ENCODE data around the gene NDUFS5.
"Not testable (repeated sequence)": the region's sequence is repeated elsewhere in the genome, so short reads cannot be mapped to it uniquely, and the experiment has no call there.

NDUFS5 gene

DNA sequence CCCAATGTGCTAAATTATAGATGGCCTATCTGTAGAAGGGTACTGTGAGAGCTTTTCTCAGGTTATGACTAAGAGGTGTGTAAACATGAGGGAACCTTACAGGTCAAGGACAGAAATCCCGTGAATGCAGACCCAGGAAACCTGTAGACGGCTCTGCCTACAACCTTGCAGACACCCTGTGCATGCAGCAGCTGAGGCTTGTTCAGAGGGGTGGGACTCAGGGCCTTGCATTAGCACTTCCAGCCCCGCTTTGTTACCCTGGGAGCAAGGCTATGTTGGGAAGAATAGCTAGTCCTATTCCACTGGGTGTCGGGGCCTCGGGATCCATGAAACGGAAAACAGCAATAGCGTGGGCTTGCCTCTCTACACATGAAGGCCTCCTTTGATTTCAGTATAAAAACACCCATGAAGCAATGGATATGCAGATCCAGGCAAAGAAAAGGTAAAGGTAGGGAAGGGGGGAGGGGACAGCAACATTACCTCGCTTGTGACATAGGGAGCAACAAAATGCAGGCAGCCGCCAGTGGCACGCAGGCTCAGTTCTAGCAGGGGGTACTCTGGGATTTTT, 9.5 kb upstream of the NDUFS5 start:
- no peak for DNase-seq

GRCh38 chr1:39017266-39017665, 8.9 kb upstream of the NDUFS5 start:
- DNase-seq, result no peak

DNA sequence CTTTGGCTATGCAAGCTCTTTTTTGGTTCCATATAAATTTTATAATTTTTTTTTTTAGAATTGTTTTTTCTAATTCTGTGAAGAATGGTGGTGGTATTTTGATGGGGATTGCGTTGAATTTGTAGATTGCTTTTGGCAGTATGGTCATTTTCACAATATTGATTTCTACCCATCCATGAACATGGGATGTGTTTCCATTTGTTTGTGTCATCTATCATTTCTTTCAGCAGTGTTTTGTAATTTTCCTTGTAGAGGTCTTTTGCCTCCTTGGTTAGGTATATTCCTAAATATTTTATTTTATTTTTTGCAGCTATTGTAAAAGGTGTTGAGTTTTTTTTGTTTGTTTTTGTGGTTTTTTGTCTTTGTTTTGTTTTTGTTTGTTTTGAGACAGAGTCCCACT, 5.7 kb upstream of the NDUFS5 start:
- DNase-seq, result not testable (repeated sequence)

- DNase-seq, result no peak
Observed at GRCh38 chr1:39021426-39021825, 4.7 kb upstream of the NDUFS5 start.

GRCh38 chr1:39023140-39023539, 3.0 kb upstream of the NDUFS5 start:
- DNase-seq, result no peak

GRCh38 chr1:39026866-39027507, 837 bp downstream of the NDUFS5 start:
- no peak for DNase-seq

DNA sequence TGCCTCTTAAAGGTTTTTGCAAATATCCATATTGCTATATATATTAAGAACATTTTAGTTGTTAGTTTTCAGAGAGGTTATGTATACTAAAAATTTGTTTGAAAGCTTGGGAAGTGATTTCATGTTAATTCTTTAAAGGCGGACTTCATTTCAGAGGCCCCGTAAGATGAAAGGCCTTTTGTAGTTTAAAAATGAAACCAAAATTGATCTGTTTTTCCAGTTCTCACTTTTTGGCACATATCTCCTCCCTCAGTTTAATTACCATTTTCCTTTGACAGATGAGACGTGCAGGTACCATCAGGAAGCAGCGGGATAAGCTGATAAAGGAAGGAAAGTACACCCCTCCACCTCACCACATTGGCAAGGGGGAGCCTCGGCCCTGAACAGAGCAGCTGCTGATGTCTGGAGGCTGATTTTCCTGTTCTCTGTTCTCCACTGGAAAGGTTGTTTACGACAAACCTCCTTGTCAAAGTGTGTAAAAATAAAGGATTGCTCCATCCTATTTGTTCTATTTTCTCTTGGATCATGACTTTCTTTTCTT, 8.0 kb downstream of the NDUFS5 start:
- DNase-seq, result no peak

GRCh38 chr1:39036678-39037077, 10.5 kb downstream of the NDUFS5 start:
- no peak for DNase-seq

DNA sequence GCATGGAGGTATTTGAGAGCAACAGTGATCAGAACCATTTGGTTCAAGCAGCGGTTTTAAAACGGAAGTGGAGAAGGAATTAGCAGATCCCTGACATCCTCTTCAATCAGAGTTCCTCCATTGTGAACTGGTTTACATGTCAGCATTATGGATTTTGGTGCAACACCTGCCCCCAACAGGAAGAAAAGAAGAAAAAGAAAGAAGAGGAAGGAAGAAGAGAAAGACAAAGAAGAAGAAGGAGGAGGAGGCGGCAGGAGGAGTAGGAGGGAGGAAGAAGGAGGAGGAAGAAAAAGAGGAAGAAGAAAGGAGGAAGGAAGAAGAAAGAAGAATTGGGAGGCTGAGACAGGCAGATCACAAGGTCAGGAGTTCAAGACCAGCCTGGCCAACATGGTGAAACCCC, 17.4 kb downstream of the NDUFS5 start:
- no peak for DNase-seq

DNA sequence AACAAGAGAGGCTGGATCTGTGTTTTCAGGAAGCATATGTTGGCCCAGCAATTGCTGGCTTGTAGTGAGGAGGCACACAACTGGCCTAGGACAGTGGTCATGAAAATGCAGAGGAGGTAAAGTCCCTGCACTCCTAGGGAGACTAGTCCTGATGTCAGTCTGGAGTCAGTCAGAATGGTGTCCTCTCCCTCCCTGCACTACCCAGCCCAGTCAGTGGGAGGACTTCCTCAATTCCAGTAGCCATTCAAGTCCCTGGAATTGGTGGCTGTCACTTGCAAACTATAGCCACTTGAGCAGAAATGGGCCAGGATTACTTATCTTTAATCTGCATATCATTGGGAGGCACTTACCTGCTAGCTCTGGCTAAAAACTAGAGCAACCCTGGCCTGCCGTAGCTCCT, 18.6 kb downstream of the NDUFS5 start:
- DNase-seq, result no peak

DNA sequence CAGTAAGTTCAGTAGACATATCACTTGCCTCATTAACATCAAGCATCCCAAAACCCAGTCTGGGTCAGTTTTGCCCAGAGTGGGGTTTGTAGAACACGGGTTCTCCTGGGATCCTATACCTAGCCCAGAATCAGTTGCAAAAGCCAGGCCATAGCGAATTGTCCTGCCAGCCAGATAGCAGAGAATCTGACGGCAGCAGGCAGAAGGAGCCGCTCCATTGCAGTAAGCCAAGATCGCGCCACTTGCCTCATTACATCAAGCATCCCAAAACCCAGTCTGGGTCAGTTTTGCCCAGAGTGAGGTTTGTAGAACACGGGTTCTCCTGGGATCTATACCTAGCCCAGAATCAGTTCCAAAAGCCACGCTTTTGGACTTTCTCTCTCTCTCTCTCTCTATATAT, 19.1 kb downstream of the NDUFS5 start:
- no peak for DNase-seq

DNA sequence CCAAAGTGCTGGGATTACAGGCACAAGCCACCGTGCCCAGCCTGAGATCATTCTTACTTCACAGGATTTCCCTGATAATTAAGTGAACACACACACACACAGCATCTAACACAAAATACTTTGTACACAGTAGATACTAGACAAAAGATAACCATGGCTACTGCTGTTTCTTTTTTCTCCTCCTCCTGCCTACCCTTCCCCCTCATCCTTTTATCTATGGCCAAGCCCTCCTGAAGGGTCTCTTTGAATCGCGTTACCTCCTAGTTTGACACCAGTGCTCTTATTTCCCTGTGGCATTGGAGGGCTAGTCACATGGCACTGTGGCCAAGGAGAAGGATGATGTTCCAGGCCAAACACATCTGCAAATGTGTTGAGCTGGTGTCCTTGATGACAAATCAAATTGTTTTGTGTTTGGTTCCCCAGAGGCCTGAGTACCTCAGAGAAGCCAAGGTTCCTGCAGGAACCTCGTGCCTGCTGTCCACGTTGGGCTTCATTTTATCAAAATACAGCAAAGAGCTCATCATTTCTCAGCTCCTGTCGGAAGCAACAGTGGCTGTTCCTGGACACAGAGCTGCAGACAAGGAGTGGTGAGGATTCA, 20.6 kb downstream of the NDUFS5 start:
- no peak for DNase-seq

GRCh38 chr1:39047374-39048229, 21.5 kb downstream of the NDUFS5 start:
- no peak for DNase-seq

DNA sequence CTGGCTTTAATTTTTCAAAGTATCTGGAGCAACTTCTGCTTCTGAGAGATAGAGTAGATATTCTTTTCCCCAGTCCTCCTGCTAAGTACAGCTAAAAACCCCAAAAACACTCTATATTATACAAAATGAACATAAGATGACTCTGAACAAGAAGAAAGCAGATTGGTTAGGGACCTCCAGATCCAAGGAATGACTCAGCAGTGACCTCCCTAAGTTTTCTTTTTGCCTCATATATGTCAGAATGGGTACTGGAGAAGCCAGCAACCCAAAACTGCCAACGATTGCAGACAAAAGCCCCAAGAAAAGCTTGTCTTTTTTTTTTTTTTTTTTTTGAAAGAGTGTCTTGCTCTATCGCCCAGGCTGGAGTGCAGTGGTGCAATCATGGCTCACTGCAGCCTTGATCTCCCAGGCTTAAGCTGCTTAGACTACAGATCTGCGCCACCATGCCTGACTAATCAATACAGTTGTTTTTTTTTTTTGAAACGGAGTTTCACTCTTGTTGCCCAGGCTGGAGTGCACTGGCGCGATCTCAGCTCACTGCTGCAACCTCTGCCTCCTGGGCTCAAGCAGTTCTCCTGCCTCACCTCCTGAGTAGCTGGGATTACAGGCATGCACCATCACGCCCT, 22.7 kb downstream of the NDUFS5 start:
- no peak for DNase-seq

- no peak for DNase-seq
Observed at GRCh38 chr1:39050001-39050400, 23.9 kb downstream of the NDUFS5 start.

DNA sequence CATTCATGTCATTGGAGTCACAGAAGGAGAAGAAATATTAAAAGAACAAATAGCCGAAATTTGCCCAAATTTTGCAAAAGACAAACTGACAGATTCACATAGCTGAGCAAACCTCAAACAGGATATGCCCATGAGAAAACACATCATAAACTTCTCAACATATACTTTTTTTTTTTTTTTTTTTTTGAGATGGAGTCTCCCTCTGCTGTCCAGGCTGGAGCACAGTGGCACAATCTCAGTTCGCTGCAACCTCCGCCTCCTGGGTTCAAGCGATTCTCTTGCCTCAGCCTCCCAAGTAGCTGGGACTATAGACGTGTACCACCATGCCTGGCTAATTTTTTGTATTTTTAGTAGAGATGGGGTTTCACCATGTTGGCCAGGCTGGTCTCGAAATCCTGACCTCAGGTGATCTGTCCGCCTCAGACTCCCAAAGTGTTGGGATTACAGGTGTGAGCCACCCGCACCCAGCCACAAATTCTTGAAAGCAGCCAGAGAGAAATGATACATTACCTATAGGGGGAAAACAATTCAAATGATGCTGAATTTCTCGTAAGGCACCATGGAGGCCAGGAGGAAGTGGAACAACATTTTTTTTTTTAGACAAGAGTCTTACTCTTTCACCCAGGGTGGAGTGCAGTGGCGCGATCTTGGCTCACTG, 25.2 kb downstream of the NDUFS5 start:
- not testable (repeated sequence) for DNase-seq

- no peak for DNase-seq
Observed at GRCh38 chr1:39051956-39052355, 25.8 kb downstream of the NDUFS5 start.

GRCh38 chr1:39055213-39055710, 29.1 kb downstream of the NDUFS5 start:
- not testable (repeated sequence) for DNase-seq

GRCh38 chr1:39061516-39061915, 35.4 kb downstream of the NDUFS5 start:
- not testable (repeated sequence) for DNase-seq

- no peak for DNase-seq
Observed at GRCh38 chr1:39061951-39062350, 35.8 kb downstream of the NDUFS5 start.

GRCh38 chr1:39063191-39063590, 37.0 kb downstream of the NDUFS5 start:
- DNase-seq, result no peak

GRCh38 chr1:39063775-39064174, 37.6 kb downstream of the NDUFS5 start:
- no peak for DNase-seq

Measured in DMS79 (cell line).